Mononuclear cell (primary cell): ENCODE measurements around the gene AGMO. TPM values are rescaled to one million over a fixed set of nuclear protein-coding genes. Genes with fewer than 3 reads are reported as not detected.
"Not testable (repeated sequence)": the region's sequence is repeated elsewhere in the genome, so short reads cannot be mapped to it uniquely, and the experiment has no call there.

ENCODE experiments used
- H3K27me3 ChIP-seq: 2 replicates; pipeline ENCODE4 v1.6.0; 2011; ENCODE audit warnings: low read length, control low read depth; ENCODE audit not compliant: insufficient read depth
- H3K4me1 ChIP-seq: 2 replicates; pipeline ENCODE4 v1.5.1; 2011; ENCODE audit warnings: mild to moderate bottlenecking, low read length, control low read depth; ENCODE audit not compliant: insufficient read depth
- H3K4me3 ChIP-seq: 2 replicates; pipeline ENCODE4 v1.5.1; 2011; ENCODE audit warnings: mild to moderate bottlenecking, low read length, moderate library complexity
- H3K9me3 ChIP-seq: 2 replicates; pipeline ENCODE4 v1.5.1; 2011; ENCODE audit warnings: low read depth, mild to moderate bottlenecking, control low read depth, low read length
- total RNA-seq: library from RNA; depleted of rRNA; stranded (reverse); fragments of >200 nt; gene quantifications from one replicate; pipeline ENCODE4 v1.2.3, GENCODE V29; 2012

Gene AGMO
- total RNA-seq, 1 donor: not detected

DNA sequence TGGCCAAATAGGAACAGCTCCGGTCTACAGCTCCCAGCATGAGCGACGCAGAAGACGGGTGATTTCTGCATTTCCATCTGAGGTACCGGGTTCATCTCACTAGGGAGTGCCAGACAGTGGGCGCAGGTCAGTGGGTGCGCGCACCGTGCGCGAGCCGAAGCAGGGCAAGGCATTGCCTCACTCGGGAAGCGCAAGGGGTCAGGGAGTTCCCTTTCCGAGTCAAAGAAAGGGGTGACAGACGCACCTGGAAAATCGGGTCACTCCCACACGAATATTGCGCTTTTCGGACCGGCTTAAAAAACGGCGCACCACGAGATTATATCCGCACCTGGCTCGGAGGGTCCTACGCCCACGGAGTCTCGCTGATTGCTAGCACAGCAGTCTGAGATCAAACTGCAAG, 14.5 kb downstream of the AGMO start:
- not testable (repeated sequence) for H3K4me1 ChIP-seq, H3K27me3 ChIP-seq, H3K4me3 ChIP-seq, H3K9me3 ChIP-seq

DNA sequence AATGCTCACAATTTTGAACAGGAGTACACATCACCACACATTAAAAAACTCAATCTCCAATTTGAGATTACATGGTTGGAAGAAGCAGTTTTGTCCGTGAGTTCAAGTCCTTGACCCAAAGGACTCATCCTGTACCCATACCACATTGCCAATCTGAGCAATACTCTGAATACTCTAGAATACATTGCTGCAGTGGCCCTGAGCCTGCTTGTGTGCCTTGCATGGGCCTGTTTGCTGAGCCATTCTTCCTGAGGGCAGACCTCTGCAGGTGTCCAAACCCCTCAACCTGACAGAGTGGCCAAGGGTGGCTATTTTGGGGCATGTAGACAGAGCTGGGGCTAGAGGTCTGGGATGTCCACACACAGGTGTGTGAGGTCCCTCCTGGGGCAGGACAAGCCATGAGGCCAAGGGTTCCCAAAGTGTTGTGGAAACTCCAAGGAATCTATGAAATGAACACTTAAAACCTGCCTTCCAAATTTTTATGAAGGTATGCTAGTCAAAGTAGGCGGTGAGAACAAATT, 15.5 kb downstream of the AGMO start:
- Histone ChIP-seq H3K4me1 (no peaks in the 10 kb centered on the region), H3K27me3 (no peaks in the 10 kb centered on the region), H3K4me3 (no peak overlapping the region), H3K9me3 (no peaks in the 10 kb centered on the region)

DNA sequence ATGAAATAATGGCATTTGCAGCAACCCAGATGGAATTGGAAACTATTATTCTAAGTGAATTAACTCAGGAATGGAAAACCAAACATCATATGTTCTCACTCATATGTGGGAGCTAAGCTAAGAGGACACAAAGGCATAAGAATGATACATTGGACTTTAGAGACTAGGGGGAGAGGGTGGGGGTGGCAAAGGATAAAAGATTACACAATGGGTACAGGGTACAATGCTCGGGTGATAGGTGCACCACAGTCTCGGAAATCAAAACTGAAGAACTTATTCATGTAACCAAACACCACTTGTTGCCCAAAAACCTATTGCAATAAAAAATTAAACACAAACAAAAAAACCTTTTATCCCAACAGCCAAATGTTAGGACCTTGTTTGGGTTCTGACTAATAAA, 17.8 kb downstream of the AGMO start:
- Histone ChIP-seq H3K4me1 (no peaks in the 10 kb centered on the region), H3K9me3 (no peaks in the 10 kb centered on the region), H3K4me3 (no peak overlapping the region), H3K27me3 (no peaks in the 10 kb centered on the region)

GRCh38 chr7:15543256-15543655, 18.6 kb downstream of the AGMO start:
- H3K27me3 ChIP-seq: no peaks in the 10 kb centered on the region
- H3K9me3 ChIP-seq: no peaks in the 10 kb centered on the region
- H3K4me1 ChIP-seq: no peaks in the 10 kb centered on the region
- H3K4me3 ChIP-seq: no peak overlapping the region

GRCh38 chr7:15527648-15528047, 34.2 kb downstream of the AGMO start:
- Histone ChIP-seq H3K4me3 (no peak overlapping the region), H3K4me1 (no peaks in the 10 kb centered on the region), H3K27me3 (no peaks in the 10 kb centered on the region), H3K9me3 (no peaks in the 10 kb centered on the region)

DNA sequence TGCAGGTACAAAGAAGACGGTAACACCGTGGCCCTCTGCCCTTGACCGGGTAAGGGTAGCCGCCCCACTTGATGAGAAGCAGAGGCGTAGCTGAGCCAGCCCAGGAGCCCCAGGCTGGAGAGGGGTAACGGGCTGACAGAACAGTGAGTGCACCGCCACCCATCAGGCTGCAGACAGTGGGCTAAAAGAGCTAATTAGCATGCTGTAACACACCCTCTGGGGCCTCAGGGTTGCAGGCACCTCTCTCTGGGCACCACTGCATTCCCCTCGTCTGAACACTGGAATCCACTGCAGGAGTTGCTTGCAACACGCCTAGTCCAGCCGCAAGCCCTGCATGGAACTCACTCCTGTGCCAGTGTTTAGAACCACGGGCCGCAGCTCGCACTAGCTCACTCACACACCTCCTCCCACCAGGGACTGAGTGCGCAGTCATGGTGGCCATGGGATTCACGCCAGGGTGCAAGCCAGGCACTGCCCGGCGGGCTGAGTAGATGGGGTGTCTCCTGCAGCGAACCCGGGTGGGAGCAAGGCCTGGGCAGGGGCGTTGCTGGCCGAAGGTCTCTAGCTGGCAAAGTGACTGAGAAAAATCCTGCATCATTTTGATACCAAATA, 36.1 kb downstream of the AGMO start:
- no peaks in the 10 kb centered on the region for H3K27me3 ChIP-seq
- H3K4me3 ChIP-seq: no peak overlapping the region
- no peaks in the 10 kb centered on the region for H3K9me3 ChIP-seq
- H3K4me1 ChIP-seq: no peaks in the 10 kb centered on the region

GRCh38 chr7:15524077-15524476, 37.7 kb downstream of the AGMO start:
- Histone ChIP-seq H3K9me3 (no peaks in the 10 kb centered on the region), H3K4me1 (no peaks in the 10 kb centered on the region), H3K4me3 (no peak overlapping the region), H3K27me3 (no peaks in the 10 kb centered on the region)

- not testable (repeated sequence) for H3K4me1 ChIP-seq, H3K27me3 ChIP-seq, H3K9me3 ChIP-seq, H3K4me3 ChIP-seq
Measured at GRCh38 chr7:15517865-15518264, 44.0 kb downstream of the AGMO start.

- H3K9me3 ChIP-seq: peaks cover 4% of the 10 kb centered on the region
- no peaks in the 10 kb centered on the region for H3K27me3 ChIP-seq
- no peak overlapping the region for H3K4me3 ChIP-seq
- no peaks in the 10 kb centered on the region for H3K4me1 ChIP-seq
Measured at GRCh38 chr7:15515252-15515651, 46.6 kb downstream of the AGMO start.

DNA sequence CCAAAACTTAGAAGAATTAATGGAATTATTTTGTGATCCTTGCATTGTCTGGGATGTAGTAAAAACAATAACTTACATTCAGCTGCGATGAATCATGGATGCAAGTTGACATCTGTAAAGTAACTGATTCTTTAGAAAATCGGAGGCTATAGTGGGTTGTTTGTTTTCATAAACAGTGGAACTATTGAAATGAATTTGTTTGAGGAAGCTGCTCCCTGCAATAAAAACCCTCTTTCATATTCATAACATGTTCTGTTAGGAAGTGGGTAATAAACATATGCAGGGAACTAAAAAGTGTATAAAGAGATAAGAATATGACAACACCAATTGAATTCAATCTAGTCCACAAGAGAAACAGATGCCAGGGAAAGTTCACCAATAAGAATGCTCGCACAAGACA, 53.6 kb downstream of the AGMO start:
- no peaks in the 10 kb centered on the region for H3K4me1 ChIP-seq
- peaks cover 4% of the 10 kb centered on the region for H3K9me3 ChIP-seq
- H3K27me3 ChIP-seq: no peaks in the 10 kb centered on the region
- no peak overlapping the region for H3K4me3 ChIP-seq

DNA sequence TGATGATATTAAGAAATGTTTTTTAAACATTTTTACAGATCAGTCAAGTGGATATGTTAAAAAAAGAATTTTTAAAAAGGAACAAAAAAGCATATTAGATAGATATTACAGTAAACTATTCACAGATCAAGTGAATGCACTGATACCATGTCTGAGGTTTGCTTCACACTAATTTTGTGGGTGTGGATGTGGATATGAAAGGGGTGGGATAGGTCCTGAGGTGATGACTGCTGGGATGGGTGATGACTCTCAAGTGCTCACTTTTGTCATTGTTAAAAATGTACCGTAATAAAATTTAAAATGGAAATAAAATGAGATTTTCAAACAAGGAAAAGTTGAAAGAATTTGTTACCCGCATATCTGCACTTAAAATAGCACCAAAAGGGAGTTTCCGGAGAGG, 54.1 kb downstream of the AGMO start:
- Histone ChIP-seq H3K4me3 (no peak overlapping the region), H3K9me3 (peaks cover 4% of the 10 kb centered on the region), H3K4me1 (no peaks in the 10 kb centered on the region), H3K27me3 (no peaks in the 10 kb centered on the region)

GRCh38 chr7:15507171-15507570, 54.6 kb downstream of the AGMO start:
- H3K27me3 ChIP-seq: no peaks in the 10 kb centered on the region
- H3K9me3 ChIP-seq: peaks cover 4% of the 10 kb centered on the region
- no peaks in the 10 kb centered on the region for H3K4me1 ChIP-seq
- no peak overlapping the region for H3K4me3 ChIP-seq

GRCh38 chr7:15505761-15506160, 56.1 kb downstream of the AGMO start:
- Histone ChIP-seq H3K4me1 (no peaks in the 10 kb centered on the region), H3K27me3 (no peaks in the 10 kb centered on the region), H3K4me3 (no peak overlapping the region), H3K9me3 (peaks cover 4% of the 10 kb centered on the region)

DNA sequence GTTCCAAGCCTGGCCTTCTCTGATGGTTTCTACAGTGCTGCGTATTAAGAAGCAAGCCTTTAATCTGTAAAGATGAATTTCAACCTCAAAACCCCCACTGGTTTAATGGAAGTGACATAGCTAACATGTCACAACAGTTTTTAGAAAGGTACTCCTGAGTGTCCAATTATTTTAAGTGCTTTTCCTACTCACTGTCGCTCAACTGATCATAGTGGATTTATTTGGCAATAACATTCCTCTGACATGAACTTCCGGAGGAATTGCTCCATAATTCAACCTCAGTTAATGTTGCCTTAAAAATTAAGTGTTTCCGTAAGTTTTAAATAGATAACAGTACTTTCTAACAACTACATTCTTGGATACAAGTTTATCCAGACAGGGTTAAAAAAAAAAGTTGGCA, 57.5 kb downstream of the AGMO start:
- H3K27me3 ChIP-seq: no peaks in the 10 kb centered on the region
- peaks cover 4% of the 10 kb centered on the region for H3K9me3 ChIP-seq
- no peak overlapping the region for H3K4me3 ChIP-seq
- no peaks in the 10 kb centered on the region for H3K4me1 ChIP-seq

- H3K27me3 ChIP-seq: no peaks in the 10 kb centered on the region
- H3K4me1 ChIP-seq: no peaks in the 10 kb centered on the region
- H3K4me3 ChIP-seq: no peak overlapping the region
- H3K9me3 ChIP-seq: peaks cover 4% of the 10 kb centered on the region
Measured at GRCh38 chr7:15503603-15504290, 58.1 kb downstream of the AGMO start.

DNA sequence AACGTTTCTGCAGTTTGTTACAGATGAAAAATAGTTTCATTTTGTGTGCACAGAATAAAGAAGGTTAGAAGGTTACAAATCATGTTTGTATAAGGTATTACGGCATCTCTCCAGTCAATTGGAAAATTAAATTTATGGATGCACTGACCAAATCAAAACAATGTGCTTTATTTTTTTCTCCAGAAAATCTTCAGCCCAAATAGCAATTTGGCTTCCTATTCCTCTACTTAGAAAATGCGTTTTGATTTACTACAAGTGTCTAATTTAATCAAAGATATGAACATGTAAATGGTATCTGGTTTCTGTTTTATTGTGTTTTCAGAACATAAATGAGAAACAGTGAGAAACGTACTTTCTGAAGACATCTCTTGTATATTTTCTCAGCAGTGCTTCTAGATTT, 63.4 kb downstream of the AGMO start:
- Histone ChIP-seq H3K4me1 (no peaks in the 10 kb centered on the region), H3K27me3 (no peaks in the 10 kb centered on the region), H3K4me3 (no peak overlapping the region), H3K9me3 (no peaks in the 10 kb centered on the region)
